Measurements from ENCODE around the gene PAX1. TPM values are rescaled to one million over a fixed set of nuclear protein-coding genes. Genes with fewer than 3 reads are reported as not detected.

Gene PAX1
- polyA plus RNA-seq, 1 donor, result not detected

- peak; percentile 84 for DNase-seq
These were observed 2.7 kb upstream of the PAX1 start for GRCh38 chr20:21702553-21703470.

GRCh38 chr20:21703717-21704407 is 1.6 kb upstream of the PAX1 start:
- no peak for DNase-seq

GRCh38 chr20:21704408-21705385 is 767 bp upstream of the PAX1 start:
- no peak for DNase-seq

- DNase-seq, result no peak
These were observed 1.1 kb downstream of the PAX1 start for GRCh38 chr20:21706261-21707195.

- no peak for DNase-seq
These were observed 1.8 kb downstream of the PAX1 start for GRCh38 chr20:21707267-21707666.

- DNase-seq, result no peak
These were observed 2.7 kb downstream of the PAX1 start for GRCh38 chr20:21707999-21708737.

GRCh38 chr20:21708738-21709534 is 3.5 kb downstream of the PAX1 start:
- no peak for DNase-seq

- no peak for DNase-seq
These were observed 4.1 kb downstream of the PAX1 start for GRCh38 chr20:21709535-21709904.

- DNase-seq, result no peak
These were observed 4.9 kb downstream of the PAX1 start for GRCh38 chr20:21710341-21710740.

- no peak for DNase-seq
These were observed 5.5 kb downstream of the PAX1 start for GRCh38 chr20:21710863-21711431.

- DNase-seq, result no peak
These were observed 7.1 kb downstream of the PAX1 start for GRCh38 chr20:21712443-21713059.

GRCh38 chr20:21713470-21713869 is 8.0 kb downstream of the PAX1 start:
- no peak for DNase-seq

GRCh38 chr20:21713901-21714296 is 8.4 kb downstream of the PAX1 start:
- no peak for DNase-seq

- no peak for DNase-seq
These were observed 9.1 kb downstream of the PAX1 start for GRCh38 chr20:21714297-21715192.

GRCh38 chr20:21715193-21715881 is 9.9 kb downstream of the PAX1 start:
- no peak for DNase-seq

GRCh38 chr20:21719592-21720214 is 14.2 kb downstream of the PAX1 start:
- DNase-seq, result peak; percentile 76

Data from left kidney (tissue), 2 donors.